Stimulated activated CD8-positive, alpha-beta memory T cell treated with anti-CD3 and anti-CD28 coated beads, Interleukin-4, amount 100 ng/mL, for 4 hours (primary cell): ENCODE results near the gene CABP2.
"Not testable (repeated sequence)": the region's sequence is repeated elsewhere in the genome, so short reads cannot be mapped to it uniquely, and the experiment has no call there.

Experiments
- DNase-seq, 2 donors: peaks; one replicate each; pipeline ENCODE4 v3.0.0-alpha.2; 2020; ENCODE audit warnings: low read depth in 2 of 2, low spot score in 1 of 2

CABP2 gene

GRCh38 chr11:67477344-67478050, 45.7 kb downstream of the CABP2 start:
- not testable (repeated sequence) for DNase-seq

GRCh38 chr11:67476692-67477091, 46.6 kb downstream of the CABP2 start:
- not testable (repeated sequence) for DNase-seq

GRCh38 chr11:67472882-67473281, 50.4 kb downstream of the CABP2 start:
- no peak for DNase-seq

- no peak for DNase-seq
Measured at GRCh38 chr11:67470337-67471002, 52.8 kb downstream of the CABP2 start.

- no peak for DNase-seq
Measured at GRCh38 chr11:67469508-67469811, 53.8 kb downstream of the CABP2 start.
